HG02938 (cell line): ENCODE data around the gene PPP1R27.

Experiments used
- ATAC-seq: cut with Tn5 transposase; IDR thresholded peaks from one replicate; pipeline ENCODE4 v1.9.1; 2021; ENCODE audit warnings: mild to moderate bottlenecking, moderate library complexity; ENCODE audit not compliant: unreplicated experiment

The PPP1R27 gene

GRCh38 chr17:81822996-81823819, 11.6 kb downstream of the PPP1R27 start:
- no peak for ATAC-seq

- no peak for ATAC-seq
These were observed 12.6 kb downstream of the PPP1R27 start for GRCh38 chr17:81822312-81822637.

- ATAC-seq = no peak
These were observed 13.1 kb downstream of the PPP1R27 start for GRCh38 chr17:81821603-81822311.

- no peak for ATAC-seq
These were observed 13.7 kb downstream of the PPP1R27 start for GRCh38 chr17:81821147-81821546.

GRCh38 chr17:81819708-81820107, 15.1 kb downstream of the PPP1R27 start:
- ATAC-seq = no peak

GRCh38 chr17:81817758-81818147, 17.1 kb downstream of the PPP1R27 start:
- no peak for ATAC-seq

- ATAC-seq = no peak
These were observed 19.2 kb downstream of the PPP1R27 start for GRCh38 chr17:81815646-81815986.

GRCh38 chr17:81814748-81815645, 19.9 kb downstream of the PPP1R27 start:
- no peak for ATAC-seq

- ATAC-seq = no peak
These were observed 20.8 kb downstream of the PPP1R27 start for GRCh38 chr17:81813861-81814683.

GRCh38 chr17:81813371-81813684, 21.5 kb downstream of the PPP1R27 start:
- no peak for ATAC-seq

GRCh38 chr17:81812571-81813370, 22.1 kb downstream of the PPP1R27 start:
- no peak for ATAC-seq

- ATAC-seq = no peak
These were observed 22.9 kb downstream of the PPP1R27 start for GRCh38 chr17:81811705-81812570.

- ATAC-seq = no peak
These were observed 23.8 kb downstream of the PPP1R27 start for GRCh38 chr17:81810892-81811704.

- ATAC-seq = no peak
These were observed 24.4 kb downstream of the PPP1R27 start for GRCh38 chr17:81810476-81810875.

- no peak for ATAC-seq
These were observed 25.3 kb downstream of the PPP1R27 start for GRCh38 chr17:81809556-81809998.

- no peak for ATAC-seq
These were observed 25.9 kb downstream of the PPP1R27 start for GRCh38 chr17:81808778-81809555.

- no peak for ATAC-seq
These were observed 27.0 kb downstream of the PPP1R27 start for GRCh38 chr17:81807839-81808238.
